ENCODE results near the gene SLC16A3.
A peak's percentile ranks its signal among the peaks of the same experiment; 100 is the strongest.
"Not testable (repeated sequence)": the region's sequence is repeated elsewhere in the genome, so short reads cannot be mapped to it uniquely, and the experiment has no call there.

The SLC16A3 gene

GRCh38 chr17:82228842-82229697, at the start of gene SLC16A3:
SLC16A3 (plus strand) TSS chr17:82229042; CDS start chr17:82236009, 6,967 bp downstream.
- DNase-seq = peak; percentile 48

GRCh38 chr17:82179412-82179811, 49.4 kb upstream of the SLC16A3 start:
- no peak for DNase-seq

- no peak for DNase-seq
Observed at GRCh38 chr17:82179946-82180475, 48.8 kb upstream of the SLC16A3 start.

- DNase-seq = no peak
Observed at GRCh38 chr17:82180776-82181528, 47.9 kb upstream of the SLC16A3 start.

- DNase-seq = no peak
Observed at GRCh38 chr17:82184761-82185160, 44.1 kb upstream of the SLC16A3 start.

GRCh38 chr17:82186221-82186620, 42.6 kb upstream of the SLC16A3 start:
- no peak for DNase-seq

GRCh38 chr17:82187500-82187899, 41.3 kb upstream of the SLC16A3 start:
- no peak for DNase-seq

GRCh38 chr17:82188001-82188961, 40.6 kb upstream of the SLC16A3 start:
- DNase-seq = no peak

GRCh38 chr17:82193050-82193449, 35.8 kb upstream of the SLC16A3 start:
- DNase-seq = not testable (repeated sequence)

- no peak for DNase-seq
Observed at GRCh38 chr17:82193520-82194220, 35.2 kb upstream of the SLC16A3 start.

GRCh38 chr17:82194765-82195164, 34.1 kb upstream of the SLC16A3 start:
- no peak for DNase-seq

- DNase-seq = no peak
Observed at GRCh38 chr17:82195675-82196672, 32.9 kb upstream of the SLC16A3 start.

GRCh38 chr17:82198092-82198491, 30.8 kb upstream of the SLC16A3 start:
- no peak for DNase-seq

- DNase-seq = no peak
Observed at GRCh38 chr17:82199496-82199895, 29.3 kb upstream of the SLC16A3 start.

GRCh38 chr17:82200135-82200534, 28.7 kb upstream of the SLC16A3 start:
- DNase-seq = no peak

- peak; percentile 75 for DNase-seq
Observed at GRCh38 chr17:82200743-82201497, 27.9 kb upstream of the SLC16A3 start.

GRCh38 chr17:82201498-82201910, 27.3 kb upstream of the SLC16A3 start:
- no peak for DNase-seq

- peak; percentile 33 for DNase-seq
Observed at GRCh38 chr17:82202981-82203380, 25.9 kb upstream of the SLC16A3 start.

GRCh38 chr17:82203920-82204319, 24.9 kb upstream of the SLC16A3 start:
- no peak for DNase-seq
